ENCODE results near the gene SCNN1A.

The SCNN1A gene

DNA sequence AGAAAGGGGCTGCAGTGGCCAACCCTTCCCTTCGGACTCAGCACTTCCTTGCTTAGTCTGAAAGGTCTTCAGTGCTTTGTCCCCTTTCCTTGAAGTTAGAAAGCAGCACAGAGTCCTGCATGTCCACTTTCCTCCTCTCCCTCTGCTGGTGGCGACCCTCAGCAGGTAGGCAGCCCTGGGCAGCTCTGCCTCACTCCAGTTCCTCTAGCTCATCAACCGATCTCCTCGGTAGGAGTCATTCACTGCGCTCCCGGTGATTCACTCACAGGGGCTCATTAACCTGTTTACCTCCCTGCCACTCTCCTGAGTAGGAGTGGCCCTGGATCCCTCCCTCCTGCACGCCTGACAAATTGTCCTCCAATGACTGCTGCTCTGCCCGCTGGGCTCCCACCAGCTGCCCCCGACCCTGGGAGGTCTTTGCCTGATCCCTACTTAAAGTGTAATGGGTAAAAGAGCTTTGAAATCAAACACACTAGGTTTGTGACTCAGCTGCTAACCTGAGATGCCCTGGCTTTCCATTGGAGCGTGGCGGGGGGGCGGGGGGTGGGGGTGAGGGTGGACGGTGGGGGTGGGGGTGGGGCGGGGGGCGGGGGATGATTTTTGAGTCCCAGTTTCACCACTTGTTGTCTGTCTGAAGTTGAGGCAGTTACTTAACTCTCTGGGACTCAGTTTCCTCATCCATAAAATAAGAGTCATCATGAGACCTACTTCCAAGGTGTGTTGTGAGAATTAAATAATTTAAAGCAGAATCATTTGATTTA lies 4.2 kb downstream of the SCNN1A start:
- TF ChIP-seq, protein P1, sequence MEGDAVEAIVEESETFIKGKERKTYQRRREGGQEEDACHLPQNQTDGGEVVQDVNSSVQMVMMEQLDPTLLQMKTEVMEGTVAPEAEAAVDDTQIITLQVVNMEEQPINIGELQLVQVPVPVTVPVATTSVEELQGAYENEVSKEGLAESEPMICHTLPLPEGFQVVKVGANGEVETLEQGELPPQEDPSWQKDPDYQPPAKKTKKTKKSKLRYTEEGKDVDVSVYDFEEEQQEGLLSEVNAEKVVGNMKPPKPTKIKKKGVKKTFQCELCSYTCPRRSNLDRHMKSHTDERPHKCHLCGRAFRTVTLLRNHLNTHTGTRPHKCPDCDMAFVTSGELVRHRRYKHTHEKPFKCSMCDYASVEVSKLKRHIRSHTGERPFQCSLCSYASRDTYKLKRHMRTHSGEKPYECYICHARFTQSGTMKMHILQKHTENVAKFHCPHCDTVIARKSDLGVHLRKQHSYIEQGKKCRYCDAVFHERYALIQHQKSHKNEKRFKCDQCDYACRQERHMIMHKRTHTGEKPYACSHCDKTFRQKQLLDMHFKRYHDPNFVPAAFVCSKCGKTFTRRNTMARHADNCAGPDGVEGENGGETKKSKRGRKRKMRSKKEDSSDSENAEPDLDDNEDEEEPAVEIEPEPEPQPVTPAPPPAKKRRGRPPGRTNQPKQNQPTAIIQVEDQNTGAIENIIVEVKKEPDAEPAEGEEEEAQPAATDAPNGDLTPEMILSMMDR (IDR thresholded peaks at IDR 0.05): no peak
- Histone ChIP-seq H3K4me1 (ENCODE audit: control insufficient read depth in 1 of 2, insufficient read depth in 1 of 2, low read depth in 1 of 2, low read length in 1 of 2) (peaks cover 28 to 30% of the 10 kb centered on the region in 2 experiments), H3K27ac (no peak overlapping the region), H3K4me3 (ENCODE audit: low read depth in 1 of 2, low read length in 1 of 2) (no peak overlapping the region), H3K36me3 (no peaks in the 10 kb centered on the region), H3K9me3 (no peaks in the 10 kb centered on the region), H3K27me3 (no peaks in the 10 kb centered on the region)

DNA sequence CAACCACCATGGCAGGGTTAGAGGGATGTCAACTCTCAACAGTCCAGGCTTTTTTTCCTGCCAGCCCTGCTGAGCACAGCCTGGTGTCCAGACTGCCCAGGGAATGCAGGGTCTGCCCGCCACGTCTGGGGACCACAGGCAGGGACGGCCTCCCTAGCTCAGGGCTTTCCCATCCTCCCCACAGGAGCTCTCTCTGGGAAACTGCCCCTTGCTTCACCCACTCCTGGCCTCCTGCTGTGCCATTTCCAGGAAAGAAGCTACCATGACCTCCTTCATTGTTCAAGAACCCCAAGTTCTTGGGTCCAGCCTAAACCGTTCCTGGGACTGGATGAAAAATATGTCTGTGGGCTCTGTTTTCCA lies 4.8 kb downstream of the SCNN1A start:
- Histone ChIP-seq H3K9me3 (no peaks in the 10 kb centered on the region), H3K4me1 (ENCODE audit: control insufficient read depth in 1 of 2, insufficient read depth in 1 of 2, low read depth in 1 of 2, low read length in 1 of 2) (peaks cover 23% of the 10 kb centered on the region in 2 experiments), H3K27ac (no peak overlapping the region), H3K27me3 (no peaks in the 10 kb centered on the region), H3K4me3 (ENCODE audit: low read depth in 1 of 2, low read length in 1 of 2) (no peak overlapping the region), H3K36me3 (no peaks in the 10 kb centered on the region)
- TF ChIP-seq, protein P1 (IDR thresholded peaks at IDR 0.05): no peak

DNA sequence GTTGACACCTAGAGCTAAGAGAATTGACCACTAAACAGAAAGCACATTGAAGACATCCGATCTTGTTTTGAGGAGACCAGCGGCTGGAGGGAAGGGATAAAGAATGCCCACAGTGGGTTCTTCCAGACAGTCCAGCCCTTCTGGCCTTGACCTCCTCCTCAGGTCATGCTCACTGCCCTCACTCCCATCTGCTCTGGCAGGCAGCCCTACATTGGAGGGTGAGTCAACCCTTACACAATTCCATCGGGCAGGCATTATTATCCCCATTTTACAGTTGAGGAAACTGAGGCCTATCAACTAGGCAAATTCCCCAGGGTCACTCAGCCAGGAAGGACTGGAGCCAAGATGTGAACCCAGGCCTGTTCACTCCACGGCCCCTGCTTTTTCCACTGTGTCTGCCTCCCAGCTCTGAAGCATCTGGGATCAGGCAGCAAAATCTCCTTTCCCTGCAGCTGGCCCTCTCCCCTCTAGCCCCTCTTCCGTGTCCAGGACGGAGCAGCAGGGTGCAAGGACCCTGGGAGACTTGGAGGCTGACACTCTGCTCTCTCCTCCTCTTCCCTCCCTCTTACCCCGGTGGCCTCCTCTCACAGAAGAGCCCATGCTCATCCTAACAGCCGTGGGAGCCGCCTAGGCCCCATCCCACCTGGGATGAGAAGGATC lies 5.3 kb downstream of the SCNN1A start:
- H3K27ac ChIP-seq: no peak overlapping the region
- no peaks in the 10 kb centered on the region for H3K9me3 ChIP-seq
- no peaks in the 10 kb centered on the region for H3K27me3 ChIP-seq
- H3K4me1 ChIP-seq (ENCODE audit: control insufficient read depth in 1 of 2, insufficient read depth in 1 of 2, low read depth in 1 of 2, low read length in 1 of 2): peaks cover 22 to 23% of the 10 kb centered on the region in 2 experiments
- no peak overlapping the region for H3K4me3 ChIP-seq (ENCODE audit: low read depth in 1 of 2, low read length in 1 of 2)
- TF ChIP-seq, protein P1 (IDR thresholded peaks at IDR 0.05): no peak
- H3K36me3 ChIP-seq: no peaks in the 10 kb centered on the region

DNA sequence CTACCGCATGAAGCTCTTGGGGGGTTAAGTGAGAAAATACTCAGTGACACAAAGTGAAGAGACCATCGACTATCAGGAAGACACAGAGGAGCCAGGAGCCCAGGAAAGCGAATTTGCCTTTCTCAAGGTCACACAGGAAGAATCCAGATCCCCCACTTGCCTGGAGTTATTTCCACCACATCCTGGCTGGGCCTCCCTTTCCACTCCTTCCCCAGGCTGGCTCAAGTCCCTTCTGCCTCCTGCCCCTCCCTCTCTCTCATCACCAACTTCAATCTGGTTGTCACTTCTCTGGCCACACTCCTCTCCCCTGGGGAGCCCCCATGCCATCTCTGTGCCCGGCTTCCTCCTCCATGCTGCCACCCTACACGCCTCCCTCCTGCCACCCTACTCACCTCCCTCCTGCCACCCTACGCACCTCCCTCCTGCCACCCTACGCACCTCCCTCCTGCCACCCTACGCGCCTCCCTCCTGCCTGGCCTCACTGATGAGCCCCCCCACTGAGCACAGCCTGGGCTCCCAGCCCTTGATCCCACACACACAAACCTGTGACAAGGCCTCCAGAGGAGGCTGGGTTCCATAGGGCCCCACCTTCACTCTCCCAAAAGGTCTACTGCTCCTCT lies 6.3 kb downstream of the SCNN1A start:
- no peaks in the 10 kb centered on the region for H3K36me3 ChIP-seq
- TF ChIP-seq, protein P1 (IDR thresholded peaks at IDR 0.05): no peak
- no peaks in the 10 kb centered on the region for H3K27me3 ChIP-seq
- peaks cover 26 to 27% of the 10 kb centered on the region in 2 experiments for H3K4me1 ChIP-seq (ENCODE audit: control insufficient read depth in 1 of 2, insufficient read depth in 1 of 2, low read depth in 1 of 2, low read length in 1 of 2)
- H3K4me3 ChIP-seq (ENCODE audit: low read depth in 1 of 2, low read length in 1 of 2): peak overlapping the region in 1 of 2 experiments; percentile 33
- peak overlapping the region; percentile 90 for H3K27ac ChIP-seq
- no peaks in the 10 kb centered on the region for H3K9me3 ChIP-seq

DNA sequence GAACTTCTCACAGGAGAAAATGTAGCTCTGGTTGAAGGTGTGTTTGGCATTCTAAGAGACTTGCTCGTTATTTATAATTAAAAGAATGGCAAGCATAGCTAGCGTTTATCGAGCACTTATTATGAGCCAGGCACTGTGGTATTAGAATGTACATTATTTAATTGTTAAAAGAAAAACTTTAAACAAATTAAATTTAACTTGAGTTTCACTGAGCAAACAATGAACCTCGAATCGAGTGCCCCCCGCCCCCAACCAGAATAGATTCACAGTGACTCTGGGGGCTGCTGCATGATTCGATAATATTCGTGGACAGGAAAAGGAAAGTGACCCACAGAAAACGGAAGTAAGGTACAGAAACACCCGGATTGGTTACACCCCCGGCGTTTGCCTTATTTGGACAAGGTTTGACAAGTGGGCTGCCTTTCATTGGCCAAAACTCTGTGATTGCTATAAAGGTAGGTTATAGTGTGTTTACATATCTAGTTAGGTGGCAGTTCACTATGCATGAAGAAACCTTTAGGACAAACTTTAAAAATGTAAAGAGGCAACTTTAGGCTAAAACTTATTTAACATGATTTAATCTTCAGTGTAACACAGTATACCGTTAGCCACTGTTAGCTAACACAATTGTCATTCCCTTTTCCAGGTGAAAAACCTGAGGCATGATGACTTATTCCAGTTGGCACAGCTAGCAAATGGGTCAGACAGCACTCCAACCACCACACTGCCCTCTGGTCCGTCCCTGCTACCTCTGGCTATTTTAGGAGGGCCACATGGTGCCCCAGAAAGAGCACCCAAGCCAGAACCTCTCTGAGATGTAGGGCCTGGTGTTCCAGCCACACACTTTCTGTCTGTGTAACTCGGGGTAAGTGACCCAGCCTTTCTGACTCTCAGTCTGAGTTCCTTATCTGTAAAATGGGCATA lies 7.1 kb downstream of the SCNN1A start:
- Histone ChIP-seq H3K27me3 (no peaks in the 10 kb centered on the region), H3K27ac (peak overlapping the region; percentile 90), H3K36me3 (no peaks in the 10 kb centered on the region), H3K4me3 (ENCODE audit: low read depth in 1 of 2, low read length in 1 of 2) (peak overlapping the region; percentile 33 to 36), H3K9me3 (no peaks in the 10 kb centered on the region), H3K4me1 (ENCODE audit: control insufficient read depth in 1 of 2, insufficient read depth in 1 of 2, low read depth in 1 of 2, low read length in 1 of 2) (peaks cover 29 to 31% of the 10 kb centered on the region in 2 experiments)
- TF ChIP-seq, protein P1 (IDR thresholded peaks at IDR 0.05): no peak

Data from neutrophil (primary cell).